GM19438 (cell line): ENCODE results near the gene GATAD2B.
"Not testable (repeated sequence)": the region's sequence is repeated elsewhere in the genome, so short reads cannot be mapped to it uniquely, and the experiment has no call there.

ENCODE experiments used
- ATAC-seq: cut with Tn5 transposase; IDR thresholded peaks from one replicate; pipeline ENCODE4 v1.9.1; 2021; ENCODE audit warnings: low read depth; ENCODE audit not compliant: unreplicated experiment

GATAD2B gene

GRCh38 chr1:153844349-153844748 lies 78.4 kb downstream of the GATAD2B start:
- ATAC-seq, result not testable (repeated sequence)

DNA sequence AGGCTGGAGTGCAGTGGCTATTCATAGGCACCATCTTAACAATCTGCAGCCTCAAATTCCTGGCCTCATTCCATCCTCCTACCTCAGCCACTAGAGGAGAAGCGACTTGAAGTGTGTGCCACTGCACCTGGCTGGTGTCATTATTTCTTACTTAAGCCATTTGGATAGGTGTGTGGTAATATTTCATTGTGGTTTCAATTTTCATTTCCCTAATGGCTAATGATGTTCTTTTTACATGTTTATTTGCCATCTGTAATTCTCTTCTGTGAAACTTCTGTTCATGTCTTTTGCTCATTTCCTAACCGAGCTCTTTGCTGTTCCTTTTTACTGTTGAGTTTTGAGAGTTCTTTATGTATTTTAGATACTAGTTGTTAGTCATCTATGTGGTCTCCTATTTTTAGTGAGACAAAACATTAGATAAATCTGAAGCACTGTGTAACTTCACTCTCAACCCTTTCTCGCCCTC lies 80.7 kb downstream of the GATAD2B start:
- peak; percentile 62 for ATAC-seq

DNA sequence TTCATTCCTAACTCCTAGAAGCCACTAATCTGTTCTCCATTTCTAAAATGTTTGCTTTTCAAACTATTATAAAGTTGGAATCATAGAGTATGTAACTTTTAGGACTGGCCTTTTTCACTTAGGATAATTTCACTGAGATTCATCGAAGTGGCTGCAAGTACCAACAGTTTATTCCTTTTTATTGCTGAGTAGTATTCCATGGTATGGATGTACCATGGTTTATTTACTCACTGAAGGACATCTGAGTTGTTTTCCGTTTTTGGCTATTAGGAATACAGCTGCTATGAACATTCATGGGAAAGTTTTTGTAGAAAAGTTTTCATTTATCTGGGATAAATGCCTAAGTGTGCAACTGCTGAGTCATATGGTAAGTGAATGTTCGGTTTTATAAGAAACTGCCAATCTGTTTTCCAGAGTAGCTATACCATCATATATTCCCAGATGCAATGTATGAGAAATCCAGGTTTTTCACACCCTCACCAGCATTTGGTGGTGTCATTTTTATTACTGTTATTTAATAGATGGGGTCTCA lies 81.2 kb downstream of the GATAD2B start:
- ATAC-seq, result no peak

GRCh38 chr1:153840774-153841173 lies 82.0 kb downstream of the GATAD2B start:
- not testable (repeated sequence) for ATAC-seq

DNA sequence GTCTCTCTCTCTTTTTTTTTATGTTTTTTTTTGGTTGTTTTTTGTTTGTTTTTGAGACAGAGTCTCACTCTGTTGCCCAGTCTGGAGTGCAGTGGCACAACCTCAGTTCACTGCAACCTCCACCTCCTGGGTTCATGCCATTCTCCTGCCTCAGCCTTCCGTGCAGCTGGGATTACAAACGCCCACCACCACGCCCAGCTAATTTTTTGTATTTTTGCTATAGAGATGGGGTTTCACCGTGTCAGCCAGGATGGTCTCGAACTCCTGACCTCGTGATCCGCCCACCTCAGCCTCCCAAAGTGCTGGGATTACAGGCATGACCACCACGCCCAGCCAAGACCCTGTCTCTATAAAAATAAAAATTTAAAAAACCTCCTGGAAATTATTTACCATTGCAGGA lies 88.8 kb downstream of the GATAD2B start:
- ATAC-seq, result not testable (repeated sequence)

DNA sequence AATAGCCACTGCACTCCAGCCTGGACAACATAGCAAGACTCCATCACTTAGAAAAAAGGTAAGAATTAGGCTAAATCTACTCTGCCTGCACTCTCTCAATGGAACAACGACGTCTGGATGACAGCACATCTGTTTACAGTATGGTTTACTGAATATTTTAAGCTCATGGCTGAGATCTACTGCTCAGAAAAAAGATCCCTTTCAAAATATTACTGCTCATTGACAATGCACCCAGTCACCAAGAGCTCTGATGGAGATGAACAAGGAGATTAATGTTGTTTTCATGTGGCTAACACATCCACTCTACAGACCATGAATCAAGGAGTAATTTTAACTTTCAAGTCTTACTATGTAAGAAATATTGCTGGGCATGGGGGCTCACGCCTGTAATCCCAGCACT lies 89.6 kb downstream of the GATAD2B start:
- ATAC-seq, result no peak

DNA sequence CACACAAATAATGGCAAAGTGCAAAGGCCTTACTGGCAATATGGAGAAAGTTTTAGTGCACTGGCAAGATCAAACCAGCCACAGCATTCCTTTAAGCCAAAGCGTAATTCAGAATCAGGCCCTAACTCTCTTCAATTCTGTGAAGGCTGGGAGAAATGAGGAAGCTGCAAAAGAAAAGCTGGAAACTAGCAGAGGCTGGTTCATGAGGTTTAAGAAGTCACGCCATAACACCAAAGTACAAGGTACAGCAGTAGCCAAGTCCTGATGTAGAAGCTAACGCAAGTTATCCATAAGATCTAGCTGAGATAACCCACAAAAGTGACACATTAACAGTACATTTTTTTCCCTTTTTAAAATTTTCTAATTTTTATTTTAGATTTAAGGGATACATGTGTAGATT lies 90.5 kb downstream of the GATAD2B start:
- ATAC-seq, result no peak

DNA sequence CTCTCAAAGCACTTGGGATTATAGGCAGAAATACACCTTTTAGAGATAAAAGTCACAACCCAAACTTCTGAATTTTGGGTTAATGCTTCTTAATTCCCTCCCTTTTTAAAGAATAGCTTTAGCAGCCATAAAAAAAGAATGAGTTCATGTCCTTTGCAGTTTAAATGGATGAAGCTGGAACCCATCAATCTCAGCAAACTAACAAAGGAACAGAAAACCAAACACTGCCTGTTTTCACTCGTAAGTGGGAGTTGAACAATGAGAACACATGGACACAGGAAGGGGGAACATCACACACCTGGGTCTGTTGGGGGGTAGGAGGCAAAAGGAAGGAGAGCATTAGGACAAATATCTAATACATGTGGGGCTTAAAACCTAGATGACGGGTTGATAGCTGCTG lies 91.7 kb downstream of the GATAD2B start:
- no peak for ATAC-seq

DNA sequence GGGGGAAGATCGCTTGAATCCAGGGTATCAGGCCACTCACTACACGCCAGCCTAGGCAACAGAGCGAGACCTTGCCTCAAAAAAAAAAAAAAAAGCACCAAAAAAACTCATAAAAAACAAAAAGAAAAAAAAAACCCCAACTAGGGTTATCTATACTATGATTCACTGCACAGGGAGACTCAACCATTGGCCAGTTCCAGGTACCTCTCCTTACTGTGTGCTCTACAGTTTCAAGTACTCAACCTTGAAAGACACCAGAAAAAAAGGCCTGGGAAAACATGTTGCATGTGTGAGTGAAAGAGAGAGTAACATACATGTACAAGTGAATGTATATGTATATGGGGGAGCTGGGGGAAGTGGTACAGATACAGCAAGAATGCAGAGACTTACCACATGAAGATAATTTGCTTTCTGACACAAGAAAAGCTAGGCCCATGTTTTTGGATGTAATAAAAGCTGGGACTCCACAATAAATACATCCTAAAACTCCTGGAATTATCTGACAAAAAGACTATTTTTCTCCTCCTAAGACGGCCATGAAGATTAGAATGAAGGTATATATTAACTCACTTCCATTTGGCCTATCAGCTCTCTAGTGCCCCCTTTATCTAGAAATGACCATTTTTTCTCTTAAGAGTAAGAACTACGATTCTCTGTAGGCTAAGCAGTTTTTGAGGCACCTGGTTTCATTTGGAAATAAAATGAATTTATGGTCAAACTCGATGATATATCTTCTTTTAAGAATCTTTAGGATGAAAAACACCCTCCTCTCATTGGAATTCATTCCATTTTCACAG lies 95.4 kb downstream of the GATAD2B start:
- ATAC-seq, result no peak

- no peak for ATAC-seq
Measured at GRCh38 chr1:153818876-153819275, 103.9 kb downstream of the GATAD2B start.

GRCh38 chr1:153816283-153816889 lies 106.4 kb downstream of the GATAD2B start:
- ATAC-seq, result no peak

DNA sequence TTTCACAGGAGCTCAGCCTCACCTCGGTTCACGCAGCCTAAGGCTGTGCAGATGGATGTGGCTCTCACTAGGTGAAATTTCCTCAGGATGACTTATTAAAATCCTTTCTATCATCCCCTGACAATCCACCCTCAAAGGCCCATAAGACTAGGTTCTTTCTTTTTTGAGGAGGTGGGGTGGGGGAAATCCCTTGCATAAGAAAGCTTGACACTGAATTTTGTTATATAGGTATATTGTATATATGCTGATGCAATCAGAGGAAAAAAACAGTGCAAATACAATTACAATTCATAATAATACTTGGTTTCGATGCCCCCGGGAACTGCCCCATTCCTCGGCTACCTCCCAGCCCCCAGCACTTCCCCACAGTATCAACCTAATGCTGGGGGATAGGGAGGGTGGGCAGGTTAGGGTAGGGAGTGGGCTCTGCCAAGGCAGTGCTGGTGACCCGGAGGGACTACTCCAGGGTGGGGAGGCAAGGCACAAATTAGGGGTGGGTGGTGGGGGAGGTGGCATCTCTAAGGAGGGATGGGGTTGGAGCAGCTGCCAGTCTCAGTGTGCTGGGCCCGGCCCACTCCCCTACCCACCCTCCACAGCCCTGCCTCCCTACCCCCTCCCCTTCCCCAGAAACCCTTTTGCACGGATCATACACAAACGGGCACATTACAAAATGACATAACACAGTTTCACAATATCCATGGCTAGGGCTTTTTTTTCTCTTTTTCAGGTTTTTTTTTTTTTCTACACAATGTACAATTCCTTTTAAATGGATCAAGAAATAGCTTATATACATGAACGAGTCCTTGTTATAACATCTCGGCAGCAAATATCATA lies 116.7 kb downstream of the GATAD2B start:
- ATAC-seq, result no peak

DNA sequence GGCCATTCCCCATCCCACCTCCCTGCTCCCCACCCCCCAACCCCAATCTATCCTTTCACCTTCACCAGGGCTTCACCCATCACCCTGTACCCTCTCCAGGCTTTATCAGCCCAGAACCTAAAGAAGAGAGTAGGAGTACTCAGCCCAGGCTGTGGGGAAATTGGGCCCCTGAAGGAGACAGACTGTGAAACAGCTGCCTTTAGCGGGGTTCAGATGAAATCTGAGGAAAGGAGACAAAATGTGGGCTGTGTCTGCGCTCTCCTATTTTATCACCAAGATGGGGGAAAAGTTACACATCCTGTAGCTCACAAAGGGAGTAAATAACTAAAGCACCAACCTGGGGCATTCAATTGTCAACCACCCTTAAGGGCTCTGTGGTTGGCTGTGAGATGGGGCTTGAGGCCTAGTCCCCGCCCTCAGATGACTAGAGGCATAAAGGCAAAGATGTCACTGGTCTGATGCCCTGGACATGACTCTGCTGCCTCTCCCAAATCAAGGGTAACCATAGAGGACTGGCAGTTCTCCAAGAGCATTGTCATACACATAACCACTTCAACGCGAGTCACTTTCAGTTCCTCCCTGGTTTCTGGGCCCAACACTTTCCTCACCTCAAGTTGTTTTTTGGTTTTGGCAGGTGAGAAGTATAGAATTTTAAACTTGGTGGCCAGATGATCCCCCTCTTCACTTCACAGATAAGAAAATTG lies 117.6 kb downstream of the GATAD2B start:
- peak; percentile 85 for ATAC-seq

DNA sequence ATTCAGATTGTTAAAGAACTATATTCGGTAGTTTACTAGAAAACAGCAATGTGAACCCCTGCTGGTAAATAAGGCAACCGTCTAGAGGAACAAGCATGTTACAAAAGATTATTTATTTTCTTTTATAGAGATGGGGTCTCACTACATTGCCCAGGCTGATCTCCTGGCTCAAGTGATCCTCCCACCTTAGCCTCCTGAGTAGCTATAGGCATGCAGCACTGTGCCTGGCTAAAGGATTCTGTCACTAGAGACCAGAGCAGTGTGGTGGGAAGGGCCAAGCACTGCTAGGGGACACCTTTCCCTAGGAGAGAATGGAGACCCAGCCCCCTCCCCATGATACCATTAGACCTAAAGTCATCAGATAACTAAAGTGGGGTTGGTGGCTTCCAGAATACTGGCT lies 118.7 kb downstream of the GATAD2B start:
- ATAC-seq, result no peak

DNA sequence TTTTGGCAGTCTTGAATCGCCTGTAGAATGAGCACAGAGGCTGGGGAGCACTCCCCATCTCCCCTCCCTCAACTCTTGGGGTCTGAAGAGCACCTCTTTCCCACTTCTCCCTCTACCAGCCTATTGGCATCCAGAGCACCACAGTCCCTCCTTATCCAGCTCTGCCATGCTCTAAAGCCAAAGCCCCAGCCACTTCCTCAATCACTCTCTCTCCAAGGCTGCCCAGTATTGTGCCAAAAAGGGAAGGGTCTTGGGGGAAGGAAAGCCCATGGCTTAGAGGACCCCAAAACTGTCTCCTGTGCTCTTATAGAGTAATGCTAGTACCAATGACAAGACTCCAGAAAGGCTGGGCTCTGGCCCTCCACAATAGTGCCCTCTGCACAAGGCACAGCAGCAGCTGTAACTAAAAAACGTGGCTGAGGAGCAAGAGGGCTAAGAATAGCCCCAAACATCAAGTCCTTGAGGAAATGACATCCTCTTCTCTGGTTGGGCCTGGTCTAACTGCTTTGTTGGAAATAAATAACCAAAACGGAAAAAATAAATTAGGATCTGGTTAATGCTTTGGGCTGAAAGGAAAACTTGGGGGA lies 119.2 kb downstream of the GATAD2B start:
- no peak for ATAC-seq

- no peak for ATAC-seq
Measured at GRCh38 chr1:153801786-153802697, 120.7 kb downstream of the GATAD2B start.

DNA sequence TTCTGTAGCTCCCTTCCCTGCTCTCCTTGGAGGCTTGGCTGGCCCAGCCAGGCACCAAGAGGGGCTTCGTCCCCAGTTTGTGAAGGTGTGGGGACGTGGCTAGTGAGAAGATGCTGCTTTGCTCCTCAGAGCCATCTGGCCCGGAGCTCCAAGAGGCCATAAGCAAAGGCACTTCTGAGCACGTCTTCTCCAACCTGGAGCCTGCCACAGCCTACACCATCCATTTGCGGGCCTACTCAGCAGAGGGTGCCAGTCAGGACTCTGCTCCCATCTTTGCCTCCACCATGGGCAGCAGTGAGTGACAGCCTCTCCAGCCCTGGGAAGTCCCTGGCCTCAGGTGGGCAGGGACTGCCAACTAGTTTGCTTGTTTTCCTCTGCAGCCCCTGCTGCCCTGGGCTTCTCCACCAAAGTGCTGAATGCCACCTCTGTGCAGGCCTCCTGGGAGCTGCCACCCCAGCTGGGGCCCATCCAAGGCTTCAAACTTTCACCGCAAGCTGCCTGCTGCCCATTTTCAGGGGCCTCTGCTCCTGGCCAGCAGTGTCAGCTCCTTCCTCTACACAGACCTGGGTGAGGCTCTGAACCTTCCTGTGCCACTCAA lies 121.6 kb downstream of the GATAD2B start:
- no peak for ATAC-seq

DNA sequence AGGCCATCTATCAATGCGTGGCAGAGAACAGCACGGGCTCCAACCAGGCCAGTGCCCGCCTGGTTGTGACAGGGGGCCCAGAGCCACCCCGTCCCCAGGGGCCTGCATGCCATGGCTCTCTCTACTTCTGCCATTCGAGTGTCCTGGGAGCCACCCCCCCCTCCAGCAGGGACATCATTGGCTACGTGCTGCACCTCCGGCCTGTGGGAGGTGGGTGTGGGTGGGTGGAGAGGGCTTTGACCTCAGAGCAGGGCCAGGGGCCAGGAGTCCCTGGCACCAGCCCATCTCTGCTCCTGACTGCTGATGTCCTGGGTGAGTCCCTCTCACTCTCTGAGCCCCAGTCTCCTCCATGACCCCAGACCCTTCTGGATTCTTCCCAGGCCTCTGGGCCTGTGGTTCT lies 122.3 kb downstream of the GATAD2B start:
- no peak for ATAC-seq
